Hepatocyte (in vitro differentiated cells): Measurements from ENCODE around the gene ABCB11. TPM values are rescaled to one million over a fixed set of nuclear protein-coding genes. Genes with fewer than 3 reads are reported as not detected.

Experiments
- DNase-seq: peaks from one replicate; pipeline ENCODE4 v3.0.0-alpha.2; 2016; ENCODE audit warnings: low spot score
- H2AFZ ChIP-seq: fragments of 200-600 bp; sonication (generic); 2 replicates; pipeline ENCODE4 v1.6.0; 2016; ENCODE audit warnings: antibody characterized with exemption, mild to moderate bottlenecking
- H3K27ac ChIP-seq: fragments of 200-600 bp; sonication (generic); 2 replicates; pipeline ENCODE4 v1.5.1; 2016; ENCODE audit warnings: mild to moderate bottlenecking
- H3K27me3 ChIP-seq: fragments of 200-600 bp; sonication (generic); 2 replicates; pipeline ENCODE4 v1.6.1; 2016
- H3K36me3 ChIP-seq: fragments of 200-600 bp; sonication (generic); replicated peaks from 2 replicates; pipeline ENCODE4 v1.5.1; 2016; ENCODE audit warnings: low read depth; ENCODE audit not compliant: insufficient read depth
- H3K4me1 ChIP-seq: fragments of 200-600 bp; sonication (generic); 2 replicates; pipeline ENCODE4 v1.5.1; 2016; ENCODE audit warnings: mild to moderate bottlenecking, moderate library complexity; ENCODE audit not compliant: insufficient read depth
- H3K4me2 ChIP-seq: fragments of 200-600 bp; sonication (generic); 2 replicates; pipeline ENCODE4 v1.6.0; 2016
- H3K4me3 ChIP-seq: fragments of 200-600 bp; sonication (generic); 2 replicates; pipeline ENCODE4 v1.5.1; 2016; ENCODE audit warnings: mild to moderate bottlenecking
- H3K79me2 ChIP-seq: fragments of 200-600 bp; sonication (generic); 2 replicates; pipeline ENCODE4 v1.6.0; 2017; ENCODE audit warnings: mild to moderate bottlenecking
- H3K9me2 ChIP-seq: fragments of 200-600 bp; sonication (generic); replicated peaks from 2 replicates; pipeline ENCODE4 v1.6.0; 2017; ENCODE audit warnings: mild to moderate bottlenecking; ENCODE audit not compliant: insufficient read depth
- H3K9me3 ChIP-seq: fragments of 200-600 bp; sonication (generic); 2 replicates; pipeline ENCODE4 v1.5.1; 2016; ENCODE audit warnings: low read depth, mild to moderate bottlenecking
- H4K20me1 ChIP-seq: fragments of 200-600 bp; sonication (generic); 2 replicates; pipeline ENCODE4 v1.6.0; 2016; ENCODE audit warnings: mild to moderate bottlenecking; ENCODE audit not compliant: insufficient read depth, poor library complexity, severe bottlenecking
- CTCF ChIP-seq: fragments of 200-600 bp; sonication (generic); IDR thresholded peaks from 2 replicates; pipeline ENCODE4 v1.5.1; 2016; ENCODE audit warnings: antibody characterized with exemption, mild to moderate bottlenecking; ENCODE audit not compliant: poor library complexity
- EZH2 ChIP-seq: fragments of 200-600 bp; sonication (generic); IDR thresholded peaks from 2 replicates; pipeline ENCODE4 v1.6.1; 2016; ENCODE audit warnings: antibody characterized with exemption, mild to moderate bottlenecking, borderline replicate concordance
- EZH2phosphoT487 ChIP-seq: fragments of 200-600 bp; sonication (generic); IDR thresholded peaks from one replicate; pipeline ENCODE4 v1.6.1; 2018; ENCODE audit warnings: antibody characterized with exemption, mild to moderate bottlenecking, low read depth, moderate library complexity; ENCODE audit not compliant: unreplicated experiment, severe bottlenecking
- WGBS: methylation state at CpG from one replicate; pipeline ENCODE4 v1.1.6; 2016; ENCODE audit warnings: low lambda C conversion rate; ENCODE audit errors: missing lambda C conversion rate; 5-methylcytosine and 5-hydroxymethylcytosine counted together
- polyA plus RNA-seq: library from polyadenylated mRNA; unstranded; fragments of >200 nt; fragmentation: Nextera tagmentation; extraction: Ambion mirVana; gene quantifications from 2 replicates; pipeline ENCODE4 v1.2.1, GENCODE V29; 2016
- total RNA-seq: library from RNA; depleted of rRNA; stranded (reverse); fragments of >200 nt; gene quantifications from 2 replicates; pipeline ENCODE4 v1.2.3, GENCODE V29; 2014

ABCB11 gene
- total and polyA plus RNA-seq, 2 experiments from 2014 or later = 2.0 to 9.2 TPM

DNA sequence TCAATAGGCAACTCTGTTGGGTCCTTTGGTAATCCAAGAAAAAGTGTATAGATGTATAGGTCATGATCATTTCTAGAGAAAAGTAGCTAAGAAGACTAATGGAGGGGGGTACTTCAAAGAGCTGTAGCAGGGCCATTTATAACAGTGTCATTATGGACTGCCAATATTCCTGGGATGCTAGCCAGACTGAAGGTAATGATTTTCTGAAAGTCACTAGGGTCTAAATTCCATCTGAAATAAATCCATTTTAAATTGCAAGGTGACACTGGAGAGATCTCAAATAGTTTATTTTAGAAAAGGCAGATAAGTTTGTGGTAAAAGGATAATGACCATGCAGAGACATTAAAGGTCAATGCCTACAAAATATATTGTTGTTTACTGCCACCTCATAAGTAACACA, 136.4 kb downstream of the ABCB11 start:
- TF ChIP-seq CTCF = no peak
- no peak for TF ChIP-seq EZH2
- Histone ChIP-seq H3K9me2 (no peaks in the 10 kb centered on the region), H3K4me3 (no peak overlapping the region), H3K79me2 (peaks cover 1% of the 10 kb centered on the region), H3K9me3 (no peaks in the 10 kb centered on the region), H3K27ac (no peak overlapping the region), H4K20me1 (no peaks in the 10 kb centered on the region), H3K4me2 (no peak overlapping the region), H3K4me1 (no peaks in the 10 kb centered on the region), H3K27me3 (no peaks in the 10 kb centered on the region), H2AFZ (no peak overlapping the region), H3K36me3 (no peaks in the 10 kb centered on the region)
- DNase-seq = no peak

DNA sequence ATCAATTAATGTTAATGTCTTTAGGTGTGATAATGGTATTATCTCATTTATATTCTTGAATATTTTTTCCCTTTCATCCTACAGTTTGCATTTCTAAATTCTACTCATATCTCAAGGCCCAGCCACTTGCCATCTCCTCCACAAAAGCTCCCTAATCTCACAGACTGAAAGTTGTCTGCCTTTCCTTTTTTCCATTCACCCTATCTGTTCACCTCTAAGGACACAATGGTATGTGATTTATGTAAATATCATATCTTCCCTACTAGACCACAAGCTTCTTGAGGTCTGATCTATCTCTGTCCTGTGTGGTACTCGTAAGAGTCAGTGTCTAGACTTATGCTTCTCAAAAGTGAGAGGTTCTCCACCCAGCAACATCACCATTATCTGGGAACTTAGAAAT, 137.0 kb downstream of the ABCB11 start:
- H3K4me2 ChIP-seq = no peak overlapping the region
- H3K27me3 ChIP-seq = no peaks in the 10 kb centered on the region
- WGBS = 92% methylated on average over 1 of the region's 1 CpG
- H3K9me3 ChIP-seq = no peaks in the 10 kb centered on the region
- H3K4me3 ChIP-seq = no peak overlapping the region
- H3K36me3 ChIP-seq = no peaks in the 10 kb centered on the region
- no peaks in the 10 kb centered on the region for H4K20me1 ChIP-seq
- H2AFZ ChIP-seq = no peak overlapping the region
- no peaks in the 10 kb centered on the region for H3K4me1 ChIP-seq
- TF ChIP-seq EZH2phosphoT487 = no peak
- TF ChIP-seq CTCF = no peak
- no peak for TF ChIP-seq EZH2
- H3K79me2 ChIP-seq = peaks cover 8% of the 10 kb centered on the region
- DNase-seq = no peak
- no peak overlapping the region for H3K27ac ChIP-seq
- no peaks in the 10 kb centered on the region for H3K9me2 ChIP-seq

DNA sequence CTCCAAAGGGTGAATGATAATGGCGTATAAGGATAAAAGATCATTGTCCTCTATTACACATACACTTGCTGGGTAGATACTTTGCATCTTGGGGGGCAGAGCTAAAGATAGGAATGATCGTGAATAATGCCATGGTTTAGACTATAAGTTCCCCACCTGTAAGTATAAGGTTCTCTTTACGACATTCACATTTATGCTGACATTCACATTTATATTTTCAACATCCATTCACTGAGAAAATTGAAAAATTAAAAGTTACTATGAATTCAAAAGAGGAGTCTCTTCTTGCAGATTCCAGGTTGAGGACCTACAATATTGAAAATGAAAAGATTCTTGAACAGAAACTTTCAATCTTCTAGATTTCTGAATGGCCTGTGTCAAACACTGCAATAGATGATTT, 138.8 kb downstream of the ABCB11 start:
- Histone ChIP-seq H2AFZ (no peak overlapping the region), H3K27me3 (no peaks in the 10 kb centered on the region), H3K4me2 (no peak overlapping the region), H3K36me3 (no peaks in the 10 kb centered on the region), H3K4me1 (no peaks in the 10 kb centered on the region), H4K20me1 (no peaks in the 10 kb centered on the region), H3K9me3 (no peaks in the 10 kb centered on the region), H3K27ac (no peak overlapping the region), H3K4me3 (no peak overlapping the region), H3K79me2 (peaks cover 9% of the 10 kb centered on the region), H3K9me2 (no peaks in the 10 kb centered on the region)
- no peak for DNase-seq
- TF ChIP-seq CTCF (no peak), EZH2 (no peak), EZH2phosphoT487 (no peak)
- 56% methylated on average over 3 of the region's 3 CpGs for WGBS
